Measurements from ENCODE around the gene DNAJC8. TPM values are rescaled to one million over a fixed set of nuclear protein-coding genes. Genes with fewer than 3 reads are reported as not detected.

The DNAJC8 gene
- total and polyA plus RNA-seq, 2 of the 8 experiments (the other 6 are each of a cell fraction or from before 2014, with no cell fraction given) = 116 to 134 TPM

DNA sequence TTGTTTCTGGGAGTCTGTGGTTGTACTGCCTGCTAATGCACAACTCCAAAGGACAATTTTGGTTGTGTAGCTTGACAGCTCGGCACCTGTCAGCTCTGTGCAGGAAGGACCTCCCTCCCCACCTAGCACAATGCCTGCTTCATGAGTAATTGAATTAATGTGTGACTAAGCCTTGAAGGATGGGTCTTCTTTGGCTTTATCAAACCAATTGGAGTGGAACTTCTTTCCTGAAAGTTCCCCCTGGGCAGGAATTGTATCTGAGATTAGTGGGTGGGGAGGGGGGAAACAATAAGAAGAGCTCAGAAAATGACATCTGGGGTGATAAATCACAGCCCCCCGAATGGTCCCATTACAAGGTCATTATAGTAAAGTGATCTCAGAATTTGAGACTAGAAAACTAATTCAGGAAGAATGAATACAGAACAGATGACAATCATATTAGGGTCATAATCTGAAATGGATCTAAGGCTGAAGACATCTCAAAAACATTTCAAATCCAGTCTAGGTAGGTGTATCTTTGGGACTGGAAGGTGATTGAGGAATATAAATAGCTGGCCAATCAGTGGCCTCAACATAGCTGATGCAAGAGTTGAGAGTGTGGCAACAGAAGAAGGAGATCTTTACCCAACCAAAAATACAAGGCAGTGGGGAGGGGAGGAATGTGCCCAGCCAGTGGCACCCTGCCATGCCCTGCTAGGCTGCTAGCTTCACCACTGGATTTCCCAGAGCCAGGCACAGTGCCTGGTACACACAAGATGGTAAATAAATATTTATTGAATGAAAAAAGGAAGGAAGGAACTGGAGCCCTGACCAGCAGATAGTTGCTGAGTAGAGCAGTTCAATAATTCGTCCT, 16.4 kb upstream of the DNAJC8 start:
- ChIA-PET POLR2A (ENCODE audit: partially characterized antibody) (interaction anchor here (0.8 to 12.3 kb wide), 24 partner anchors 10 to 399 kb away, joined by 3 to 296 read pairs (median 6); partner anchors contain the start of genes ATP5IF1, DNAJC8, EYA3 and MED18), CTCF (ENCODE audit: partially characterized antibody) (interaction anchor here (0.5 to 5.0 kb wide), 52 partner anchors 9 to 389 kb away, joined by 3 to 61 read pairs (median 4); partner anchors contain the start of genes ATP5IF1, MED18 and SESN2)
- Histone ChIP-seq H3K14ac (ENCODE audit: insufficient read length) (no peak overlapping the region), H3K4me2 (ENCODE audit: insufficient read depth in 1 of 2, low read depth in 2 of 2, low read length in 2 of 2) (peak overlapping the region in 1 of 2 experiments; percentile 37; a peak in 2 of 4 replicates), H3K4me1 (replicated peaks in 1 of 4; ENCODE audit: control insufficient read depth in 3 of 4, insufficient read depth in 4 of 4, low read length in 3 of 4) (peaks cover 6 to 19% (median 10%) of the 10 kb centered on the region in 4 experiments; a peak in 6 of 7 replicates), H3K23ac (ENCODE audit: insufficient read length) (no peak overlapping the region), H2BK12ac (ENCODE audit: low read depth, low read length) (peak overlapping the region; percentile 72), H4K5ac (ENCODE audit: insufficient read length, low read depth, low read length) (peak overlapping the region; percentile 57), H3K56ac (replicated peaks; ENCODE audit: insufficient read length, low read depth, low read length) (no peak overlapping the region), H3K36me3 (ENCODE audit: control insufficient read depth in 2 of 4, insufficient read depth in 4 of 4, low read length in 3 of 4) (no peaks in the 10 kb centered on the region), H2BK5ac (ENCODE audit: low read depth, low read length) (peak overlapping the region; percentile 84), H3K23me2 (ENCODE audit: low read depth, low read length) (no peaks in the 10 kb centered on the region), H4K91ac (replicated peaks; ENCODE audit: insufficient read length, low read length) (peak overlapping the region; percentile 8), H3K79me2 (ENCODE audit: control insufficient read depth in 1 of 2, insufficient read depth in 2 of 2, low read length in 2 of 2) (no peaks in the 10 kb centered on the region), H3K4ac (replicated peaks; ENCODE audit: insufficient read length, low read depth, low read length) (no peak overlapping the region), H3K18ac (ENCODE audit: extremely low read depth, low read length) (peak overlapping the region; percentile 75; the same call in 1 of the 2 replicates), H3K9me3 (ENCODE audit: insufficient read depth in 2 of 2, low read depth in 1 of 2, low read length in 1 of 2) (no peaks in the 10 kb centered on the region), H2AFZ (ENCODE audit: low read length) (no peak overlapping the region), H3K9ac (replicated peaks in 1 of 4; ENCODE audit: extremely low read depth in 1 of 4, low read depth in 3 of 4, low read length in 3 of 4) (peak overlapping the region in 2 of 4 experiments; percentile 51 to 52; a peak in 4 of 7 replicates), H2AK5ac (ENCODE audit: low read depth, low read length) (peak overlapping the region; percentile 67; the same call in 1 of the 2 replicates), H2BK20ac (ENCODE audit: low read length) (0 out of 2 replicates have a peak overlapping the region, but pooled peaks have one; percentile 62), H3K27me3 (replicated peaks in 1 of 4; ENCODE audit: control insufficient read depth in 3 of 4, extremely low read depth in 1 of 4, insufficient read depth in 3 of 4, low read length in 3 of 4) (no peaks in the 10 kb centered on the region), H2BK15ac (ENCODE audit: low read length) (no peak overlapping the region; the same call in 1 of the 2 replicates), H3K79me1 (ENCODE audit: low read depth, low read length) (no peaks in the 10 kb centered on the region), H2BK120ac (replicated peaks; ENCODE audit: low read depth, low read length) (no peak overlapping the region), H4K8ac (ENCODE audit: extremely low read depth, insufficient read depth, low read length) (no peak overlapping the region), H4K20me1 (replicated peaks in 1 of 2; ENCODE audit: control insufficient read depth in 1 of 2, insufficient read depth in 2 of 2, low read length in 2 of 2) (no peaks in the 10 kb centered on the region), H3K4me3 (ENCODE audit: extremely low read depth in 1 of 4, insufficient read depth in 2 of 4, low read depth in 3 of 4, low read length in 4 of 4) (peak overlapping the region in 1 of 4 experiments; percentile 31; a peak in 3 of 8 replicates), H3K27ac (ENCODE audit: low read depth, low read length) (no peak overlapping the region)
- FAIRE-seq (no peak), DNase-seq (ENCODE audit: low read depth in 1 of 2, low spot score in 2 of 2) (no peak)
- WGBS, 2 experiments (ENCODE audit: extremely low coverage in 1 of 2, insufficient coverage in 1 of 2, insufficient read length in 1 of 2, insufficient replicate concordance in 2 of 2, low coverage in 1 of 2, low lambda C conversion rate in 2 of 2, missing lambda C conversion rate in 1 of 2) = 77% methylated on average over 3 of the region's 3 CpGs; no CpG with 5 or more reads in 1 of the 2 experiments
- TF ChIP-seq SAP30 (IDR thresholded peaks at IDR 0.05; ENCODE audit: insufficient read depth, insufficient replicate concordance, low read length) = no peak
- TF ChIP-seq CEBPB (IDR thresholded peaks at IDR 0.05; ENCODE audit: low read depth, low read length) = peak; percentile 96
- TF ChIP-seq TBP (IDR thresholded peaks at IDR 0.05; ENCODE audit: low read depth, low read length) = no peak
